Measurements from ENCODE around the gene PLXNB1.
"Not testable (repeated sequence)": the region's sequence is repeated elsewhere in the genome, so short reads cannot be mapped to it uniquely, and the experiment has no call there.

Gene PLXNB1, protein sequence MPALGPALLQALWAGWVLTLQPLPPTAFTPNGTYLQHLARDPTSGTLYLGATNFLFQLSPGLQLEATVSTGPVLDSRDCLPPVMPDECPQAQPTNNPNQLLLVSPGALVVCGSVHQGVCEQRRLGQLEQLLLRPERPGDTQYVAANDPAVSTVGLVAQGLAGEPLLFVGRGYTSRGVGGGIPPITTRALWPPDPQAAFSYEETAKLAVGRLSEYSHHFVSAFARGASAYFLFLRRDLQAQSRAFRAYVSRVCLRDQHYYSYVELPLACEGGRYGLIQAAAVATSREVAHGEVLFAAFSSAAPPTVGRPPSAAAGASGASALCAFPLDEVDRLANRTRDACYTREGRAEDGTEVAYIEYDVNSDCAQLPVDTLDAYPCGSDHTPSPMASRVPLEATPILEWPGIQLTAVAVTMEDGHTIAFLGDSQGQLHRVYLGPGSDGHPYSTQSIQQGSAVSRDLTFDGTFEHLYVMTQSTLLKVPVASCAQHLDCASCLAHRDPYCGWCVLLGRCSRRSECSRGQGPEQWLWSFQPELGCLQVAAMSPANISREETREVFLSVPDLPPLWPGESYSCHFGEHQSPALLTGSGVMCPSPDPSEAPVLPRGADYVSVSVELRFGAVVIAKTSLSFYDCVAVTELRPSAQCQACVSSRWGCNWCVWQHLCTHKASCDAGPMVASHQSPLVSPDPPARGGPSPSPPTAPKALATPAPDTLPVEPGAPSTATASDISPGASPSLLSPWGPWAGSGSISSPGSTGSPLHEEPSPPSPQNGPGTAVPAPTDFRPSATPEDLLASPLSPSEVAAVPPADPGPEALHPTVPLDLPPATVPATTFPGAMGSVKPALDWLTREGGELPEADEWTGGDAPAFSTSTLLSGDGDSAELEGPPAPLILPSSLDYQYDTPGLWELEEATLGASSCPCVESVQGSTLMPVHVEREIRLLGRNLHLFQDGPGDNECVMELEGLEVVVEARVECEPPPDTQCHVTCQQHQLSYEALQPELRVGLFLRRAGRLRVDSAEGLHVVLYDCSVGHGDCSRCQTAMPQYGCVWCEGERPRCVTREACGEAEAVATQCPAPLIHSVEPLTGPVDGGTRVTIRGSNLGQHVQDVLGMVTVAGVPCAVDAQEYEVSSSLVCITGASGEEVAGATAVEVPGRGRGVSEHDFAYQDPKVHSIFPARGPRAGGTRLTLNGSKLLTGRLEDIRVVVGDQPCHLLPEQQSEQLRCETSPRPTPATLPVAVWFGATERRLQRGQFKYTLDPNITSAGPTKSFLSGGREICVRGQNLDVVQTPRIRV (N-terminal part only)

DNA sequence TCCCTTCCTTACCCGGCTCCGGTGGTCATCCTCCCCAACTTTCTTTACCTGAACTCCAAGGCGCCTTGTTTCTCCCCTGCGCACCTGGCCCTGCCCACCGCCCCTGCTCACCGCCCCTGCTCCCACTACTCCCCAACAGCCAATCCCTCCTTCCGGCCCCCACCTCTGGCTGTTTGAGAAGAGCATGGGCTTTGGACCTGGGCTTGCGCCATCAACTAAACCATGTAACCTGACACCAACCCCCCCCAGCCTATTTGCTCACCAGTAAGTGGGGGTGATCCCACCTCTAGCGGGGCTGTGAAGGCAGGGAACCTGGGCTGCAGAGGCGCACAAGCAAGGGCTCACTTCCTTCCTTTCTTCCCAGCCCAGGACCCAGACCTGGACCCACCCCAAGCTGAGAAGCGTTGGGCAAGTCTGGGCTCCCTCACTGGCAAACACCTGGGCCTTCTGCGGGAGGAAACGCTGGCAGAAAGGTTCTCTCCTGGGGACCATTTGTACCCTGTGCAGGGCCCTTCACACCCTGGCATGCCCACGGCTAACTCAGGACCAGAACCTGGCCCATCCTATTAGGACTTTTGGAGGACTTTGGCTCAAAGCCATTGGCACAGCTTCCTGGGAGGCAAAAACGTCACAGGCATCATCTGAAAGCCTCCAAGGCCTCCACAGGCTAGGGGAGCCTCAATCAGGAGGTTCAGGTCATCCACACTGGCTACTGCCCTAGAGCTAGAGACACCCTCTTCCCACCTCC lies at the start of gene PLXNB1:
TSS of gene PLXNB1 (minus strand) at position 127 of the 748 bp plus-strand sequence. CDS start 5,475 bp downstream, outside the sequence.
- no peak for DNase-seq

DNA sequence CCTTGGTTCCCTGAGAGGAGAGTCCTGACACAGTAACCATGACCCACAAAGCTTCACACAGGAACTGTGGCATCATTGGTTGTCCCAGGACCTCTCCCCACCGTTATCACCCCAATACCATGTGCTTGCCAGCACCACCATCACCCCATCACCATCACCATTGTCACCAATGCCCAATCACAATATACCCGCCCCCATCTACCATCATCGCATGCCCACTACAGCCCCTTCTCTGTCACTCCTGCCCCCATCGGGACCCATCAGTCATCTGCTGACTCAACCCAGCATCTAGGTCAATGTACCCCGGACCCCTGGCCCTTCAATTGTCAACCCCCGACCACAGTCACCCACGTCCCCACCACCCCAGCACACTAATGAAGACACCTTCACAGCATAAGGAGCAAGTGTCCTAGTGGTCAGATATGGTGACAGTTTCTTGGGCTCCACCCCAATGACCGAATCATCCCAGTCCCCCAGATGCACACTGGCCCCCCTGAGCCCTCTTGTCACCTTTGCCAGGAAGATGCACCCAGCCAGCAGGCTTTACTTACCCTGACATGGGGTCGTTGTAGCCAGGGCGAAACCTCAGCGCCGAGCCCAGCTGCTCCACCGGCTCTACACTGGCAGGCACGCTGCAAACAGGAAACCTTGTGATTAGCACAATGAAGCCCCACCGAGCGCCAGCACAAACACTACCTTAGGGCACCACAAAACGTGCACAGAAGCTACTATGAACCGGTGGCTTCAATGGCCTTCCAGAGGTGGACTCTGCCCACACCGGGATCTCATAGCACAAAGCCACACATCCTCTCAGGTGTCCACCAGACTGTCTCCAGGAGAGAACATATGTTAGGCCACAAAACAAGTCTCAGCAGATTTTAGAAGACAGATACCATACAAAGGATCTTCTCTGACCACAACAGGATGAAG lies 49.0 kb upstream of the PLXNB1 start:
- peak; percentile 82 for DNase-seq

DNA sequence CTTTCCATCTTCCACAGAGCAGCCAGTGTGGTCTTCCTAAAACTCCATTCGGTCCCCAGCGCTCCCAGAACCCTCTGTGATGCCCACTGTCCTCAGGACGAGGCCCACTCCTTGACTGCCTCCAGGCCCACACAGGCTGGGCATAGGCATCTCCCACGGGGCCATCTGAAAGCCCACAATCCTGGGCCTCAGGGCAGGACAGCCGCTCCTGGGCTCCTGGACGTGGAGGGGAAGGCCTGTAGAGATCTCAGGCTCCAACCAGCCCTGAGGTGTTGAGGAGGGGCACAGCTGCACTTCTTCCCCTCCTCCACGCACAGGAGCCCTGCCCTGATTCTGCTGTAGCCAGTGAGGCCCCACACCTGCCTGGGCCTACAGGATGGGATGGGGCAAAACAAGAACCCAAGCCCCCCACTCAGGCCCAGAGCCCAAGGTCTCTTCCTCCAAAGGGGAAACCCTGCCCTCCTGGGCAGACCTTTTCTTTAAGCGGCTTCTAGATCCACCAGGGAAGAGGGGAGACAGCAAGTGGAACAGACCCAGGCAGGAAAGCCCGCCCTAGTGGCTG lies 48.2 kb upstream of the PLXNB1 start:
- DNase-seq, result no peak

DNA sequence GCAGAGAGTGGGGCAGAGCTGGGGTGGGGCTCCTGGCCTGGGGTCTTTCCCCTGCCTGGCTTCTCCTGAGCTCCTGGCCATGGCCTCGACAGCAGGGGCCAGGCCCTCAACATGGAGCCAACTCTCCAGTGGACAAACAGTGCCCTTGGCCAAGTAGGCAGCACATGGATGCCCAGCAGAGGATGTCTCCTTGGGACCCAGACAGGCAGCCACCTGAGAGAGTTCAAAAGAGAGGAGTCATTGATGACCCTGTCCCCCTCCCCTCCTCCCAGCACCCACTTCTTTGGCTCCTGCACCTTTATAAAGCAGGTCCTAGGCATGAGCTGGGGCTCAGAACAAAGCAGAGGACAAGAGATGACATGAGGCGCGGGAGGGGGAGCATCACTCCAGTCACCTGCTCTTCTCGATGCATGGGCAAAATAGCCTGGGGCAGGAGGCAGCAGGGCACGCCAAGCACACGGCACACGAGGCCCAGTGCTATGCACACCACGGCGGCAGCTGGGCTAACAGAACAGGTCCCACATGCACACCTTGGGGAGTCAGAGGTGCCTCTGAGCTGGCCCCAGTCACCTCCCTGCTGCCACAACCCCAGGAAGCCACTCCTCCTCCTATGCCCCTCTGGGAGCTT lies 46.7 kb upstream of the PLXNB1 start:
- no peak for DNase-seq

DNA sequence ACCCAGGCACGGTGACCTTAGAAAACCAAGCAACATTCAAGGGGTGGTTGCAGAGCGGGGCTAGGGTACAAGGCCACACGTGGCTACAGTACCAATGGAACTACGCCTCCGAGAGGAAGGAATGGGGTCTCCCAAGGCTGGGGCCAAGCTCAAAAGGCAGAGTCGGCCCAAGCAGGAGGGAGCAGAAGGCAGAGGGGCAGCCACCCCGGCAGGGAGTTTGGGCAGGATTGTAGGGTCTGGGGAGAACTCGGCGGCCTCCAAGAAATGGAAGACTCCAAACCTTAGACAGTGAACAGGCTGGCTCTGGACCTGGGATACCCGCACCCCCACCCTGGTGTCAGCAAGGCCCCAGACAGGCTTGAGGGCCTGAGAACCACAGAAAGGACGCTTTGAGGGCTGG lies 45.3 kb upstream of the PLXNB1 start:
- DNase-seq, result no peak

DNA sequence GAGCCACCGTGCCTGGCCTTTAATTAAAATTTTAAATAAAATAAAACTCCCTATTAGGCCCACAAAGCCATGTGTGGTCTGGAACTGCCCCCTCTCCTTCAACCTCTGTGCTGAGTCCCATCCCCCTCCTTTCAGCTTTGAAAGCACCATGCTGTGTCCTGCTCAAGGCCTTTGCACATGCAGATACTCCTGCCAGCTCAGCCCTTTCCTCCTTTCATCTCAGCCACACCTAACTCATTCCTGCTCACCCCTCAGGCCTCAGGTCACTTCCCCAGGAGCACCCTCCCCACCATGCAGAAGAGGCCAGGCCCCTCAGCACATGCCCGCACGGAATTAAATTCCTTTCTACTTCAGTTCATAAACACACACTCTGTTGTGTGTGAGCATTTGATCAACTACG lies 44.7 kb upstream of the PLXNB1 start:
- no peak for DNase-seq

DNA sequence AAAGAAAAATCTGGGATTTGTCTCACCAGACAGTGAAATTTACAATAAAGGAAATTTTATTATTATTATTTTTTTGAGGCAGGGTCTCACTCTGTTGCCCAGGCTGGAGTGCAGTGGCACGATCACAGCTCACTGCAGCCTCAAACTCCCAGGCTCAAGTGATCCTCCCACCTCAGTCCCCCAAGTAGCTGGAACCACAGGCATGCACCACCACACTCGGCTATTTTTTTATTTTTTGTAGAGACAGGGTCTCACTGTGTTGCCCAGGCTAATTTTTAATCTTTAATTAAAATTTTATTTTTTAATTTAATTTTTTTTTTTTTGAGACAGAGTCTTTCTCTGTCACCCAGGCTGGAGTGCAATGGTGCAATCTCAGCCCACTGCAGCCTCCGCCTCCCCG lies 44.1 kb upstream of the PLXNB1 start:
- DNase-seq, result not testable (repeated sequence)

DNA sequence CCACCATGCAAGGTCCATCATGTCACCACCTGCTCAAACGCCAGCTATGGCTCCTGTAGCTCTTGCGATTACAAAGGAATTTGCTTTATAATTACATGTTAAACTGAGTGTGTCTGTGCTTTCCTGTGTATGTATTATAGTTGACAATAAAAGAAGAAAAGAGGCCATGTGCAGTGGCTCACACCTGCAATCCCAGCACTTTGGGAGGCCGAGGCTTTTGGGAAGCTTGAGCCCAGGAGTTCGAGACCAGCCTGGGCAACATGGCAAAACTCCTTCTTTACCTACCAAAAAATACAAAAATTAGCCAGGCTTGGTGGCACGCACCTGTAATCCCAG lies 43.7 kb upstream of the PLXNB1 start:
- DNase-seq, result no peak

DNA sequence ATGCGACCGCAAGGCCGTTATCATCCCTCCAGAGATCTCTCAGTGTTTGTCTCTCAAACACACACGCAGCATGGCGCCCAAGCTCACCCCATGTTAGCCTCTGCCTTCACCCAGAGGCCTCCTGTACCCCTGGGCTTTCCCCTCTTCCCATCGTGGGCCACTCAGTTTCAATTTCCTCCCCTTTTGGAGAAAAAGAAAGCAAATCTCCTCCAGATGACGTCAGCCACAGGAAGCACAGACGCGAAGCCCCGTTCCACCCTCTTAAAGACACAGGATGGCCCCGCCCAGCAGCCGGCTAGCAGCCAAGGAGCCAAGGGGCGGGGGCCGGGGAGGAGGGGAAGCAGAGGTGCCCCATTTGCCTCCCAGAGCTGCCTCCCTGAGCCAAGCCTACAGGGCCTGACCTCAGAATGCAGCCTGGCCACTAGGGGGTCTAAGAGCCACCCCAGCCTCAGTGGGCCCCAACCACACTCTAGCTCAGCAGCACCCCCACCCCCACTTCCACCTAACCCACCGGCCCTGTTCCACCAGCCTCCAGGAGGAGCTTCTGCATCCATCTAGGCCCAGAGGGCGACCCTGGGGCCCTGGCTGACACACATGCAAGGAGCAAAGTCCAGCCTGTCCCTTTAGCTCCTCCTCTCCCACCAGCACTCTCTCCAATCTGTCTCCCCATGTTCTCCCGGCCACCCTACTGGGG lies 43.2 kb upstream of the PLXNB1 start:
- peak; percentile 95 for DNase-seq

DNA sequence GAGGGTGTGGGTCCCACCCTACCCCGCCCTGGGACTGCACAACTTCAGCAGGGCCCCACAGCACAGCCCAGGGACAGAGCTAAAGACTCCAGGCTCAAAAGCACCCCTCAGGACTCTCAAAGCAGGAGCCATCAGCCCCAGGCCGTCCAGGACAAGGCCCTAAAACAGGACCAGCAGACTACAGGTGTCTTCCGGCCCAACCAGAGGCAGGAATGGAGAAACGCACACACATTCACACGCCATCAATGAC lies 42.7 kb upstream of the PLXNB1 start:
- DNase-seq, result no peak

DNA sequence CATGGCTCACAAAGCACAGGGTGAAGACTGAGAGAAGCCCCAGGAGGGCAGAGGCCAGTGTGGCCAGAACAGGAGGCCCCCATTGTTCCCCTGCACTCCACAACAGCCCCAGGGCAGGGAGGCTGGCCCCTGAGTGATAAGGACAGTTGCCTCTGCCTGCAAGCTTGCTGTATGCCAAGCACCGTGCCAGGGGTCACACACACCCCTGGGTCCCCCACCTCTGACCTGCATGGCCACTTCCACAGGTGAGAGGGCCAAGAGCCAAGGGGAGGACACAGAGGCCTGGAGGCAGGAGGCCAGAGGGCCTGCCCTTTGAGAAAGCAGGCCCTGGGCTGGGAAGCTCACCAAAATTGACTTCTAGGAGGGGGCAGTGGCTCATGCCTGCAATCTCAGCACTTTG lies 40.4 kb upstream of the PLXNB1 start:
- DNase-seq, result no peak

DNA sequence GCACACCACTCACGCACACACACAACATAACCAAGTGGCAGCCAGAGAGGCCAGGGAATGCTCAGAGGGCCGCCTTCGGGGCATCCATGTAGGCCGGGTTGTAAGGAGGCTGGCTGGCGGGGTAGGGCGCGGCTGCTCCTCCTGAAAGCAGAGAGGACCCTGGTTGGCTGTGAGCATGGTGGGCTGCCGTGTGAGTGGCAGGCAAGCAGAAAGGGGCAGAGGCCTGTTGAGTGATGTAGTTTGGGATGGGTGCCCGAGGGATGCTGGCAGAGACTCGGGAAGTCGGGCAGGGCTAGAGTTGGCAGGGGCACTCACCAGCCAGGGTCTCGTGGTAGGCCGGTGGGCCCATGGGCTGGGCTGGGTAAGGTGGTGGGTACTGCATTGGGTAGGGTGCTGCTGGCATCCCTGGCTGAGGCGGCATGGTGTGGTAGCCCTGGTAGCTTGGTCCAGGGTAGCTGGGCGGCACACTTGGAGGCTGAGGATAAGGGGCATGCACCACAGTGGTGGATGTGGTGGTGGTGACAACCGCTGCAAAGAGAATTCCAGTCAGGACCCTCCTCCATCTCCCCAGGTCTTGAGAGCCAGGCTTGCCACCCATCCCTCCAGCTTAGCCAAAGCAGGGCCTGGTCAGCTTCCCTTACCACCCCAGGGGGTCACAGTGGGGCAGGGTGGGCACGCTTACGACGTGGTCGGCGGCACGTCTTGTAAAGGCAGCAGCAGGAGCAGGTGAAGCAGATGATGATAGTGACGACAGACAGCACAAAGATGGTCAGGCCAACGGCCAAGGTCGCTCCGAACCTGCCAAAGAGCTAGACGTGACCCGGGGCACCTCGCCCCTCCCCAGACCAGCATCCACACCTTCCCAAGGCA lies 39.4 kb upstream of the PLXNB1 start:
- no peak for DNase-seq

DNA sequence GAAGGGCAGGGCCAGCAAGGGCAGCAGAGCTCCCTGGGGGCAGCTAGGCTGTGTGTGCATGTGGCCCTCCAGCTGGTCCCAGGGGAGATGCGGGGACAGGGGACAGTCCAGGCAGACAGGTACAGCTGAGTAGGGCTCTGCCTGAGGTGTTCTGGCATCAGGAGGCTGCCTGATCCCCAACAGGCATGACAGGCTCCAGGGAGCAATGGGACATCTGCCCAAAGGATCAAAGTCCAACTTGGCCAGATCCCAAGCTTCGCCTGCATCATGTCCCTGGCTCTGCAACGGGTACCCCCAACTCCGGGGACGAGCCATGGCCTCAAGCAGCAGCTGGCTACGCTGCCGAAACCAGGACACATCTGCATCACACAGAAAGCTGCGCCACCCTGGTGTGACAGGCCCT lies 38.4 kb upstream of the PLXNB1 start:
- no peak for DNase-seq

DNA sequence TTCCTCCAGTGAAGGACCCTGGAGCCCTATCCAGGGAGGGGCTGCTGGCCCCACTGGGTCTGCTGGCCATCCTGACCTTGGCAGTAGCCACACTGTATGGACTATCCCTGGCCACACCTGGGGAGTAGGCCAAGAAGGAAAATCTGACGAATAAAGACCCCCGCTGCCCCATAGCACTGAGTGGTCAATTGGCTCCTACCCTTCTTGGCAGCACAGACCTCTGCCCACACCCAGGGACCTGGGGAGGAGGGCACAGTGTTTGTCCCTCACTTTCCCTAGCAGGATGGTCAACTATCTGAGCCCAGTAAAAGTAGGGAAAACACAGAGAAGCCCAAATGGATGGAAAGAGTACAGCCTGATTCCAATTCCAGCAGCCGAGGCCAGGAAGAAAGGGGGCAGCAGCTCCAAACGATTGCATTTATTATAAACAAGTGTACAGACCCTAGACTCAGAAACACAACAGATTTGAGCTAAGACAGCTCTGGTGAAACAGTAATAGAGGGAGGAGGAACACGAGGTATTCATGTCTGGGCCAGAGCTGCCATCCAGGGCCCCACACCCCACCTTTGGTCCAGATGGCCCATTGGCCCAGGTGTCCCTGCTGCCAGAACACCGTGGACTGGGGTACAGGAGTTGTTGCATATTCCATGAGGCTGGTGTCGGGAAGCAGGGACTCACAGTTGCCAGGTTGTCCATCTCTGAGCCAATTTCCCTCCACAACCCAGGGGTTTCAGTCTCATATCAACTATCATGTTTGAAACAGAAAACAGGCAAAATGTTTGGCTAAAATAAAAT lies 37.8 kb upstream of the PLXNB1 start:
- no peak for DNase-seq

DNA sequence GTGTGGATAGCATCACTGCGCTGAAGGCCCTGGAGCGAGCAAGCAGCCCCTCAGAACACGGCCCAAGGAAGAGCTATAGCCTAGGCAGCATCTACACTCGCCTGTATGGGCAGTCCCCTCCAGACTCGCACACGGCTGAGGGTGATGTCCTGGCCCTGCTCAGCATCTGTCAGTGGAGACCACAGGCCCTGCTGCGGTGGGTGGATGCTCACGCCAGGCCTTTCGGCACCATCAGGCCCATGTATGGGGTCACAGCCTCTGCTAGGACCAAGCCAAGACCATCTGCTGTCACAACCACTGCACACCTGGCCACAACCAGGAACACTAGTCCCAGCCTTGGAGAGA lies 37.2 kb upstream of the PLXNB1 start:
- DNase-seq, result no peak

DNA sequence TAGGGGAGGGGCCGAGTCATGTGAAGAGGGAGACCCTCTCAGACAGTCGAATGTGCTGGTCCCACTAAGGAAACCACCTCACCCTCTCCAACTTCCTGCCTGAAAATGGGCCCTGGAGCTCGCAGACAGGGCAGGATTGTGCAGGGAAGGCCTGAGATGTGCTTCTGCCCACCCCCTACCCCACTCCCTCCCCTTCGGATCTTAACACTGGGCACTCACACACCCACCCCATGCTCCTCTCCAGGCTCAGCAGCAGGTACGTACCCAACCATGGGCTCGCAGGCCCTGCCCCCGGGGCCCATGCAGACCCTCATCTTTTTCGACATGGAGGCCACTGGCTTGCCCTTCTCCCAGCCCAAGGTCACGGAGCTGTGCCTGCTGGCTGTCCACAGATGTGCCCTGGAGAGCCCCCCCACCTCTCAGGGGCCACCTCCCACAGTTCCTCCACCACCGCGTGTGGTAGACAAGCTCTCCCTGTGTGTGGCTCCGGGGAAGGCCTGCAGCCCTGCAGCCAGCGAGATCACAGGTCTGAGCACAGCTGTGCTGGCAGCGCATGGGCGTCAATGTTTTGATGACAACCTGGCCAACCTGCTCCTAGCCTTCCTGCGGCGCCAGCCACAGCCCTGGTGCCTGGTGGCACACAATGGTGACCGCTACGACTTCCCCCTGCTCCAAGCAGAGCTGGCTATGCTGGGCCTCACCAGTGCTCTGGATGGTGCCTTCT lies 36.7 kb upstream of the PLXNB1 start:
- peak; percentile 80 for DNase-seq

DNA sequence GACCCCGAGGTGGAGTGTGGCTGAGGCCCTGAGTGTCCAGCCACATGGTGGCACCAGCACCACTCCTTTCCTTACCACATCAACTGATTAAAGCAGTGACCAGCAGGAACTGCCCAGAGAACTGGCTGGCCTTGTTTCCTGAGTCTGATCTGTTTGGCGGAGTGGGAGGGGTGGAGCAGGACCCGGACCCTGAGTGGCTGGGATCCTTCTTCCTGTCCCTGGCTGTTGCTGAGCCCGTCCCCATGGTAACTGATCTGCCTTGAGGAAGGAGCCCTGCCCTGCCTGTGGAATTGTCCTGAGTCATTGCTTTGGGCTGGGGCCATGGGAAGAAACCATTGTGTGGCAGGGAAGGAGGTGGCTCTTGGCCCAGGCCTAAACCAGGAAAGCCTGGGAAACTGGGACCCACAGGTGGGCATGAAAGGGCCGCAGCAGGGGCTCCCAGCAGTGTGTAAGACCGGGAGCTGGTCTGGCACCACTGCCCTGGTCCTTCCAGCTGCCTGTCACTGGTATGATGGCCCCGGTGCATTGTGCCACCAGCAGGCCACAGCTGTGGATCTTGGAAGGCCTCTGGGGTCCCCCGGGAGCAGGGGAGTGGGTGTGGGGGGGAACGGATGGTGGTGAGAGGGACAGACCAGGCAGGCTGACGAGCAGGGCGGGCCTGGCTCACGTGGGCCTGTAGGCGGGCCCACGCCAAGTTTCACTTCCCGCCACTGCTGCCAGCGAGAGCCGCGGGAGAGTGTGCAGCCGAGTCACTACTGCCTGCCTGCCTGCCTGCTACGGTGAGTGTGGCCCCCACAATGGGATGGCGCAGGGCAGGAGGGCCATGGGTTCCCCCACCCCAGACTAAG lies 35.9 kb upstream of the PLXNB1 start:
- DNase-seq, result peak; percentile 91

All from activated CD8-positive, alpha-beta memory T cell treated with anti-CD3 and anti-CD28 coated beads for 24 hours (primary cell).